Stimulated activated CD8-positive, alpha-beta memory T cell treated with anti-CD3 and anti-CD28 coated beads, Interleukin-4, amount 100 ng/mL, for 1 hour (primary cell): ENCODE data around the gene FNDC5.

Experiments
- DNase-seq, 2 donors: peaks; one replicate each; pipeline ENCODE4 v3.0.0-alpha.2; 2020; ENCODE audit warnings: low read depth in 2 of 2, low spot score in 1 of 2

The FNDC5 gene

DNA sequence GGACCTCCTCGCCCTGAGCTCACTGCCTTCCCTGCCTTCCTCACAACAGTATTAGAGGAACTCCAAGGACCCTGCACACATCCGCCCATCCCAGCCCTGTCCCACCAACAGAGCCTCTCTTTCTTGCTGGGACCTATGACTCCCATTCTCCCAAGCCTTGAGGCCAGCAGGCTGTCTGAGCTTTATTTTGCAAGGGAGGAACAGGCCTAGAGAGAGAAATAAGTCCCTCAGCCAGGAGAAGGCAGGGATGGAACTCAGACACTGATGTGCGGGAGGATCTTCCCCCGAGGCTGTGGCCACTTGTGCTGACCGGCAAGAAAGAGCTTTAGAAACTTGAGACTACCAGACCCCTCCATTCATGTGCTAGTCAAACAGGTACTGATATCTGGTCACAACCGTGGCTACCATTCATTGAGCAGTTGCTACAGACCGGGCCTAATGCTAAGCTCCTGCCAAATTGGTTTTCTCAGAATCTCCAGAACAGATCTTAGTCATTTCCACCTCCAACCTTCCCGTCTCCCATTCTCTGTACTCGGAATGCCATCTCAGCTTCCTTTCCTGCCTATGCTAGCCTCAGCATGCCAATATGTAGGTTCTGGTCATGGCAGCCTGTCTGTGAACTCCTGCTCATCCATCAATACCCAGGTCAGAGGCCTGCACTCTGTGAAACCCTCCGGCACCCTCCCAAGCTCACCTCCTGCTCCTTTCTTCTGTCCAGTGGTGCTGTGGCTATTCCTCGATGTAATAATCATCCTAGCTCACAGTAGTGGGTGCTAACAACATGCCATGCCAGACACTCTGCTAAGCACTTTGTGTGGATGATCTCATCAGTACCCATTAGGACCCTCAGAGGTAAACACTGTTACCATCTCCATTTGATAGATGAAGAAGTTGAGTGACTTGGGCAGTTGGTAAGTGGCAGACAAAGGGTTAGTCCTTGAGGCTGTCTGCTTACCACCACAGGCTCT, 26.7 kb upstream of the FNDC5 start:
- DNase-seq, result no peak

DNA sequence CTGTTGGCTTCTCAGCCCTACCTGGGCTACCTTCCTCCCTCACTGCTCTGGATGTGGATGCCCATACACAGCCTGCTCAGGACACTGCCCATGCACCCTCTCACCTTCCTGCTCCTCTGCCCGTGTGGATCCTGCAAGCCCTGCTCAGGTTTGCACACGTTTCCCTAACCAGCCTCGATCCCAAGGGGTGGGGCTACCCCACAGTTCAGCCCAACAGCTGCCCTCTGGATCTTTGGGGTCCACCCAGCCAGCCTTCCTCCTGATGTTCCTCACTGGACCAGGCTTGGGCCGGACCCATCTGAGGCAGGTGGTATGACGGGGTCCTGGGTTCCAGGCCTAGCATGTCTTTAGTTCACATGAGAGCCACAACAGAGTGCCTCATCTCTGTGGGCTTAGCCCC, 25.7 kb upstream of the FNDC5 start:
- no peak for DNase-seq

DNA sequence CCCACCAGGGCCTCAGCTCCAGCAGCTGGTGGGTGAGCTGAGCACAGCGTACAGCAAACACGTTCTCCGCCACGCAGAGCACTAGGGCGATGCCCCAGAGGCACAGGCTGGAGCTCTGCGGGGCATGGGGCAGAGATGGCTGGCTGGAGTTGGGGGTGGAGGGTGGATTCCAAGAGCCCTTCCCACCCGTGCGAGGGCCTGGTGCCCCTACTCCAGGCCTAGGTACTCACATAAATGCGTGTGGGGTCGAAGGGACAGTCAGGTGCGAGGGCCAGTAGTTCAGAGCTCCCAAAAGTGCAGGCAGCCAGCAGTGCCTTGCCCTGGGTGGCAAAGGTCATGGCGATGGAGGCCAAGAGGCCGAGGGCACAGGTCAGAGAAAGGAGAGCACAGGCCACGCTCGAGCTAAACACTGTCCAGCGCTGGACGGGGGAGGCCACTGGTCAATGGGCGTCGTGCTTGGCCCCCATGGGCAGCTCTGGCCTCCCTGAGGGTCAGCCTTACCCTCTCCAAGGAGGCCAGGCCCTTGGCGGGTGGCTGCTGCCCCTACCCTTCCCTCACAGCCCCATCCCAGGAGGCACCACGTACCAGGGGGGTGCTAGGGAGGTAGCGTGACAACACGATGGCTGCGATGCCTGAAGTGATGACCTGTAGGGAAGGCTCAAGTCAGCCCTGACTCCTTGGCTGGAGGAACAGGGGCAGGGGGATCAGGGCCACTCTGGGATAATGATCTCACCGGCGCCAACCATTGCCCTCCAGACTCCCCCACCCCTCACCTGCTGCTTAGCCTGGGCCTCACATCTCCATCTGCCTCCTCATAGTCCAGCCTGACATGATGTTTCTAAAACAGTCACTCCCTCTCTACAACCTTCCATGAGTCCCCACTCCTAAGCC, 24.9 kb upstream of the FNDC5 start:
- DNase-seq, result no peak

DNA sequence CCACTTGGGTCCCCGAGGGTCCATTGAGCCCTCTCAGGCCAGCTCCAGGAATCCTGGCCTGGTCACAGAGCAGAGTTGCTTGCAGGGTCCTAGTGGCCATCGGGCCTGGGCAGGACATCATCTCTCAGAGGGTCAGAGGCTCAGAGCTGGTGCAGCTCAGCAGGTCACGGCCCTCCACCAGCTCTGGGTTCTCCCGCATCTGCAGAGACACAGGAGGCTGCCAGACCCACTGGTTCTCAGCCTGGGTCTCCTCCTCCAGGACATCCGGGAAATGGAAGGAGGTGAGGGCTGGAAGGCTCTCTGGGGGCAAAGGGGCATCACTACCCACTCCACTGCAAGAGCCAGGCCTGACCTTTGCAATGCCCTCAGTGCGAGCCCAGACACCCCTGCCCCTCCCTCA, 24.0 kb upstream of the FNDC5 start:
- no peak for DNase-seq

DNA sequence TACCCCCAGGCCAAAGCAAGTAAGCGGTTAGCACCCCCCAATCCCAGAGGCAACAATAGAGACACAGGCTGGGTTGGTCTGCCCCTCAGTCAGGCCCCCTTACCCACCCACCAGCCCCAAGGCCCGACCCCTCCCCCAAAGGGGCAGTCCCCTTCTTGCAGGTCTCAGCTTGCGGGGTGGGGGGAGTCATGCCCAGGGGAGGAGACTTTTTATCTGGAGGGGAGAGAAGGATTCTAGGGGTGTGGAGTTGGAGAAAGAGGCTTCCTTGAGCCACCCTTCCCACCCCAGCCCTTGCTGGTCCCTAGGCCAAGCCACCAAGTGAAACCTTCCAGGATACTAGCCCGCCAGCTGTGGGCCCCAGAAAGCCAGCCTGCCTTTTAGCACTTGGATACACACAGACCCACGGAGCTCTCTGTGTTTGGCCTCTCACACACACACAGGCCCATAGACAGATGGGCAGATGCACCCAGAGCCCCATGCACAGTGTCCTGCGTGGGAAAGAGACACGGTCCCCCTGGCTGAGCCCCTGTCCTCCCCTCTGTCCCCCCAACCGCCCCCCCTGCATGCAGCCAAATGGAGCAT, 23.4 kb upstream of the FNDC5 start:
- DNase-seq, result no peak

DNA sequence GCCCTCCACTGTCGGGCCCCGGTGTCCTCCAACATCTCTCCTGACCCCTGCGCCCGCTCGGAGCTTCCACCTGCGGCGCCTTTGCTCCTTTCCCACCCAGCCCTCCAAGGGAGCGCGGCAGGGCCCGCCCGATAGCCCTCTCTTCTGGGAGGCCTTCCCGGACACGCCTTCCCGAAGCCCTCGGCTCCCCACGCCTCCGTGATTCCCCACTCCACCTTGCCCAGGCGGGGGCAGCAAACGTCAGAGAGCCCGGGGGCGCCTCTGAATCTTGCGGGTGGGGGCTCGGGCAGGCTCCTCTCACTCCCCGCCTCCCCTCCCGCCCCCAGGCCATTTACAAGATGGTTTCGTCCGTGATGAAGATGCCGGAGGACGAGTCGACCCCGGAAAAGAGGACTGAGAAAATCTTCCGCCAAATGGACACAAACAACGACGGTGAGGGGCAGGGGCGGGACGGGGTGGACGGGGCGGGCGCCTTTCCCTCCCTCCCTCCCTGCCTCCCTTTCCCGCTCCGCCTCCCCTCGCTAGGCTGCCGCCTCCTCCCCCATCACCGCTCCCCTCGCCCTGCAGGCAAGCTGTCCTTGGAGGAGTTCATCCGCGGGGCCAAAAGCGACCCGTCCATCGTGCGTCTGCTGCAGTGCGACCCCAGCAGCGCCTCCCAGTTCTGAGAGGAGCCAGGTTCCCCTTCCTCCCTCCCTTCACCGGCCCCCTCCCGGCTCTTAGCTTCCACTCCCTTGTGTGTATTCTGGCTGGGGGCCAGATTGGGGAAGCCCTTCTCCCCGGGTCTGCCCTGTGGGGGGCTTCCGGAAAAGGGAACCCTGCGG, 22.7 kb upstream of the FNDC5 start:
- no peak for DNase-seq

DNA sequence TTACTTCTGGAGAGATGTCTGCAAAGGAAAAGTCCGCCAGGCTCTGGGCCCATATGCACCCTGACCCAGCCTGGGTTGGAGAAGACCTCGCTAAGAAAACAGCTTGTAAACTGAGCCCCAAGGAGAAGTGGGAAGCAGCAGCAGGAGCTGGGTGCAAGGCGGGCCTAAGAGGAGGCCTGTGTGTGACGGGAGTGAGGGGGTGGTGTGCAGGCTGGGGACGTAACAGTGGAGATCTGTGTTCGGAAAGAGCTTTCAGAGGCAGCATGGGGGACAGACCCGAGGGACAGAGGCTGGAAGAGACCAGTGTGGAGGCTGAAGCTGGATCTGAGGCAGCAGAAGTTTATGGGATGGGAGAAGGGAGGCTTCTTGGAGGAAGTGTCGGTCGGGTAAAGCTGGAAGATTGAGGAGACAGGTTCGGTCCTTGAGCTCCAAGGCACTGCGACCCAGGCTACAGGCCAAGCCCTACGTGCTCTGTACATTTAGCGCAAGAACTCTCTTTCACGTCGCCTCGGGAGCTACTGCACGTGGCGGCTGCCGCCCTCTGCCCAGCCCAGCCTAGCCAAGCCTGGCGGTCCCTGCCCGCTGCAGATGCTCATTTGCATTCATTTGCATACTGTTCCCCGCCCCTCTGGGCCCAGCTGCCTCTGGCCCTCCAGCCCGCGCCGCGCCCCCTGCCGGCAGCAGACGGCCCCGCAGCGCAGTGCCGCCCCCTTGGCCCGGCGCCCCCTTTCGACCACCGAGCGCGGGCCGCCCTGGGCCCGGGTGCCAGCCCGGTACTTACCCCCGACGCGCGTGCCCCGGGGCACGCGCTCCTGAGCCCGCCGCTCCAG, 21.9 kb upstream of the FNDC5 start:
- DNase-seq, result no peak

DNA sequence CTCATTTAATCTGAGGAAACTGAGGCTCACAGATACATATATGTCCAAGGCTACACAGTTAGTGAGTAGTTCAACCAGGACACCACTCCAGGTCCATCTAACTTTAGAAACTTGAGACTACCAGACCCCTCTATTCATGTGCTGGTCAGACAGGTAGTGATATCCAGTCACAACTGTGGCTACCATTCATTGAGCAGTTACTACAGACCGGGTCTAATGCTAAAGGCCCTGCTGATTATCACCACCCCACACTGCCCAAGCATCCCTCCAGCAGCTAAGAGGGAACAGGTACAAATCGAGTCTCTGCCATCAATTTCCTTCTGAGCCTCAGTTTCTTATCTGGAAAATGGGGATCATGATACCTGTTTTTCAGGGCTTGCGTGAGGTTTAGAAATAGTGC, 20.9 kb upstream of the FNDC5 start:
- no peak for DNase-seq

DNA sequence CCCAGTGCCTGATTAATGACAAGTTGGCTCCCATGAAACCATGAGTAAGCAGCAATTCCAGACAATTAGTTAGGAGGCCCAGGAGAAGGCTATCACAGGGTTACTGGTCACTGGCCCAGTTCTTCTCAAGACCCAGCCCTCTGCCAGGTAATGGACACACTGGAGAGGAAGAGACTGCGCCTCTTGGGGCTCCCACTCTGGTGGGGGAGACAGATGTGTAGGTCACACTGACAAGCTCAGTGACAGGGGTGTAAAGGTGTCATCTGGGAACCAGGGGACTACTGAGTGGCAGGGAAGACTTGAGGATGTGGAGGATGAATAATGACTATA, 20.5 kb upstream of the FNDC5 start:
- no peak for DNase-seq

DNA sequence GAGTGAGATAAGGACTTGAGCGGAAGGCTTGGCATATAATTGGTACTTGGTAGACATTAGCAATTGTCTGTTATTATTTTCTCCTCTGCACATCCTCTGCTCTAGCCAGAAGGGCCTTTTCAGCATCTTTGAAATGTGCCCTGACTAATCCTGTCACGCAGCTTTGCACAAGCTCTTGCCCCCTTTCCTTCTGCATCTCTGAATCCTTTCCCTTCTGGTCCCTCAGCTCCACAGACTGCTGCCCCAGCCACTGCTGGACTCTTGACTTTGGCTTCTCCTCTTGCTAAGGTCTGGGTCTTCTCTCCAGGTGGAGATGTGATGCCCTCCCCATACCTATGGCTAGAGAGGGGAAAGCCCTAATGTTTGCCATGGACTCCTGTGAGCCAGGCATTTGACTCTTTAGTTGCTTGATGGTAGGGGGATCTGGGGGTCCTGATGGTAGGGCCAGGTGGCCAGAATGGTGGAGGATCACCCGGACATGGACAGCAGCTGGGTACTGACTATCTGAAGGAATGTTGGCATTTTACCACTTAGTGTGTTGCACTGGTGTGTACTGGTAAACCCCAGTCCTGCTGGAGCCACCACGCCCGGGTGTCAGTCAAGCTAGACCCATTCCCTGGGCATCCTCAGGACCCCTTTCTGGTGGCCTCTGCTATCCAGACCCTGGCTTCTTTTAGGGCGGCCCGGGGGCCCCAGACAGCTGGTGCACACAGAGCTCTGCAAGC, 20.0 kb upstream of the FNDC5 start:
- no peak for DNase-seq

DNA sequence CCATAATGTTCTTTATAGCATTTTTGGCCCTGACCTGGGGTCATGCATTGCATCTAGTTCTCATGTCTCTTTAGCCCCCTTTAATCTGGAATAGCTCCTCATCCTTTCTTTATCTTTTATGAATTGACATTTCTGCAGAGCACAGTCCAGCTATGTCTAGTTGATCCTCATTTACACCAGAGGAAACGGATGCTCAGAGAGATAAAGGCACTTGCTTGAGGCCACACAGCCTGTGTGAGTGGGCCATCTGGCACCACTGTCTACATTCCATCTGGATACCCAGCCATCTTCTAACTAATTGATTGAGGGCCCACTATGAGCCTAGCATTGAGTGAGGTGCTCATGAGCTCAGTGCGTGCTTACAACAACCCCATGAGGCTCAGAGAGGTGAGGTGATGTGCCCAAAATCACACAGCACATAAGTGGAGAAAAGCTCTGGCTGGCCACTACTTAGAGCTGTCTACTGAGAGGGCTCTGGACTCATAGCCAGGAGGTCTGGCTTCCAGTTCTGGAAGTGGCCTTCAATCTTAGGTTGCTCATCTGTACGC, 19.1 kb upstream of the FNDC5 start:
- DNase-seq, result no peak

DNA sequence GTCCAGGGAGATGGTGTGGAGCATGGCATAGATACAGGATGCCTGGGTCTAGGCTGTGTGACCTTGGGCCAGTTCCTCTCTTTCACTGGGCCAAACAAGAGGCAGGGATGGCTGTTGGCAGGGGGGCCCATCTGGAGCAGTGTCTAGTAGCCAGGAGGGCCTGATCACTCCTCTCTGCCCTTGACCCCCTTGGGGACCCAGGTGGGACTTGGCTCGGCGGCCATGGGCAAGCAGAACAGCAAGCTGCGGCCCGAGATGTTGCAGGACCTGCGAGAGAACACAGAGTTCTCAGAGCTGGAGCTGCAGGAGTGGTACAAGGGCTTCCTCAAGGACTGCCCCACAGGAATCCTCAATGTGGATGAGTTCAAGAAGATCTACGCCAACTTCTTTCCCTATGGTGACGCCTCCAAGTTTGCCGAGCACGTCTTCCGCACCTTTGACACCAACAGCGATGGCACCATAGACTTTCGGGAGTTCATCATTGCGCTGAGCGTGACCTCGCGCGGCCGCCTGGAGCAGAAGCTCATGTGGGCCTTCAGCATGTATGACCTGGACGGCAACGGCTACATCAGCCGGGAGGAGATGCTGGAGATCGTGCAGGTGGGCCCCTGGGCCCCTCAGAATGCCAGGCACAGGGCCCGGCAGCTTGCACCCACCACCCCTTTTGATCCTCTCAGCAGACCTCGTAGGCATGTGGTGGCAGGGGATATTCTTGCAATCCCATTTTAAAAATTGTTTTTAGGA, 18.1 kb upstream of the FNDC5 start:
- no peak for DNase-seq

DNA sequence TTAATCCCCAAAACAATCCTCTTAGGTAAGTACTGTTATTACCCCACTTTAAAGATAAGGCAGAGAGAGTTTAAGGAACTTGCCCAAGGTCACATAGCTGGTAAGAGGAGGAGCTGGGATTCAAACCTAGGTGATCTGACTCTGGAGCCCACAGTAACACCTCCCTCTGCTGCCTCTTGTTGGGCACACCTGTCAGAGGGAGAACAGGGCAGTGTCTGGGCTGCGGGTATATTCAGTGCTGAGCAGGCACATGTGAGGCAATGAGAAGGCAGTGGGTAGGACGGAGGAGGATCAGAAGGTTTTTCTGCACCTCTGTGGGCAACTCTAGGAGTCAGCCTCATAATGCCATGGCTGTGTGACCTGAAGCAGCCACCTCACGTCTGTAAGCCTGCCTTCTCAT, 17.4 kb upstream of the FNDC5 start:
- DNase-seq, result no peak

DNA sequence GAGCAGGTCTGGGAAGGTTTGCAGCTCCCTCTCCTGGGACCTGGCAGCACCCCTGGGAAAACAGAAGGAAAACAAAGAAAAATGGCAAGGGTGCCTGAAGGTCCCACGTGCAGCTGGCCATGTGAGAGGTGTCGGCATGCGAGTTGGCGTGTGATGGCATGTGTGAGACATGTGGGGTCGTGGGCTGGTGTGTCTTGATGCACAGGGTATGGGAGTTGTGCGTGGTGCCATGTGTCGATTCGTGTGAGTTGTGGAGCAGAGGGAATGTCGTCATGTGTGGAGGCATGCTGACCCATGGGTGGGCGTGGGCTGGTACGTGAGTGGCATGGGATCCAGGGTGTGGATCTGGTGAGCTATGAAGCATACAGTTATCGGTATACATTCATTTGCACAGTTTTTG, 16.9 kb upstream of the FNDC5 start:
- no peak for DNase-seq

DNA sequence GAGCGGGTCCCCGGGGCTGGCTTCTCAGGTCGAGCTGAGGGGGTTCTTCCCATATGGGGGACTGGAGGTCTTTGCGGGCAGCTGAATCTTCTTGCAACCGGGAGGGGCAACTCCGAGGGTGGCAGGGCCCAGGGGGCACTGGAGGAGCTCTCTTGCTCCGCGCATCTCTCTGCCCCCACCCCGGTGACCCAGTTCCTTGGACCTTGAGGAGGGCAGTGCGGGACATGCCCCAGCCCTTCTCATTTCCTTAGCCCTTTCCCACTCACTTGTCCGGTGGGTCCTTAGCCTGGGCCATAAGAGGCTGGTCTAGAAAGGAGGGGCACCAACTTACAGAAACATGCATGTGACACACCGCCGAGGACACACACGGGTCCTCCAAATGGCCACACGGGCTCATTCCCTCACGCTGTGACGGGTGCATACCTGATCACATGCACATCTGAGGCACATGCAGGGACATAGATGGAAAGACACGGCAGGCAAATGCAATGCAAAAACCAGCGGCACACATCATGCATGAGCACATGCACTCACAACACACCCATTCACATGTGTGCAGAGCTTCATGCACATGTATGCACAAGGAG, 16.2 kb upstream of the FNDC5 start:
- DNase-seq, result no peak

DNA sequence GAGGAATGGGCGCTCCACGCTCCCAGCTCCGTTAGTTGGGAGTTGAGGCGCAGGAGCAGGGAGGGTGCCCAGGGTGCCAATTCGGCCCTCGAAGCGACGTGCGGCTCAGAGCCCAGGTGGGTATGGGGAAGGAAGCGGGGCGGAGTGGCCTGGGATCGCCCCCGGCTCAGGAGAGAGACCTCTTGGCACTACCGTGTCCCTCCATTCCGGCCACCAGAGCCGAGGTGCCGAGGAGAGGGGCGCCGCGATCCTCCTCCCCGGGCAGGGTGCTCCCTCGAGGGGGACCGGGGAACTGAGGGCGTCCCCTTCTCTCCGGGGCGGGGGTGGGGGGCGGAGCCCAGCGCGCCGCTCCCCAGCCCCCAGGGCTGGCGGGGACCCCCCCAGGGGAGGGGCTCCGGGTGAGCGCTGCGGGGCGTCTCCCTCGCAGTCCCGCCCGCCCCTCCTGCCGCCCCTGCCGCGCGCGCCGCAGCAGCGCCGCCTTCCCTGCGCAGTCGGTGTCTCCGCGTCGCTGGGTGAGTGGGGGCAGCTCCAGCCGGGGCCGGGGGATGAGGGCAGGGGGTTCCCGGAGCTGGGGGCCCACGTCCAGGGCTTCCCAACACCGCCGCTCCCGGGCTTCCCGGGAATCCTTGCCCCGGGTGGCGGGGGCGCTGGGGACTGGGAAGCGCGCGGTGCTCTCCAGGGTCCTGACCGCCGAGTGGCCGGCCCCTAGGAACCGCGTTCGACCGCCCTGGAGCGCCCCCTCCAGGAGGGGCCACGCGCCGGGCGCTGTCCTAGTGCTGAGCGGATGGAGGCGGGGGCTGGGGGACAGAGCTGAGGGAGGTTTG, 15.5 kb upstream of the FNDC5 start, which contains the start of gene HPCA:
HPCA (plus strand) TSS at position 488 of the 824 bp plus-strand sequence. CDS start 2,408 bp downstream, outside the sequence.
- DNase-seq, result no peak

DNA sequence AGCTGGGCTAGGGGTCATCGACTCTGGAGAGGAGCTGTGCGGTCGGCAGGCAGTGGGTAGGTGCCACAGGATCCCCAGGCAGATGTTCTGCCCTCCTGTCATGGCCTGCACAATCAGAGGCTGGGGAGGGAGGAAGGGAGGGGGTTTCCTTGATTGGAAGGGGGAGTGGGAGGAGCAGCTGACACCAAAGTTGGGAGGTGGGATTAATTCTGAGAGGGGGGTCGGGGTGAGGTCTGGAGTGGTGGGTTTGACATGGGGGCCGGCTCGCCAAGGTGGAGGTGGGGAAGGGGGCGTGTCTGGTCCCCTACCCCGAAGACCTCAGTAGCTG, 14.9 kb upstream of the FNDC5 start:
- no peak for DNase-seq
